NCI-H748 treated with DMSO at 0.1 percent for 48 hours (cell line): ENCODE data around the gene PHLDB2.

Source experiments
- DNase-seq: peaks from one replicate; lab custom pipeline; 2025; lab: John Stamatoyannopoulos, UW

The PHLDB2 gene

GRCh38 chr3:111999484-112000324, 140.6 kb downstream of the PHLDB2 start:
- DNase-seq, result no peak

GRCh38 chr3:112000367-112000771, 141.3 kb downstream of the PHLDB2 start:
- DNase-seq, result no peak

- peak; percentile 36 for DNase-seq
Measured at GRCh38 chr3:112000966-112001365, 141.9 kb downstream of the PHLDB2 start.

GRCh38 chr3:112001526-112001925, 142.5 kb downstream of the PHLDB2 start:
- no peak for DNase-seq

- no peak for DNase-seq
Measured at GRCh38 chr3:112002096-112002971, 143.3 kb downstream of the PHLDB2 start.

- no peak for DNase-seq
Measured at GRCh38 chr3:112003321-112004080, 144.4 kb downstream of the PHLDB2 start.

GRCh38 chr3:112004187-112004586, 145.1 kb downstream of the PHLDB2 start:
- DNase-seq, result no peak

GRCh38 chr3:112004669-112005068, 145.6 kb downstream of the PHLDB2 start:
- DNase-seq, result no peak

GRCh38 chr3:112005091-112005672, 146.1 kb downstream of the PHLDB2 start:
- no peak for DNase-seq

GRCh38 chr3:112007633-112008032, 148.6 kb downstream of the PHLDB2 start:
- no peak for DNase-seq

GRCh38 chr3:112009670-112010069, 150.6 kb downstream of the PHLDB2 start:
- DNase-seq, result no peak

- DNase-seq, result no peak
Measured at GRCh38 chr3:112010636-112011035, 151.6 kb downstream of the PHLDB2 start.

GRCh38 chr3:112011376-112011940, 152.4 kb downstream of the PHLDB2 start:
- no peak for DNase-seq

- DNase-seq, result no peak
Measured at GRCh38 chr3:112012205-112012992, 153.3 kb downstream of the PHLDB2 start.

GRCh38 chr3:112013058-112013783, 154.2 kb downstream of the PHLDB2 start:
- no peak for DNase-seq

GRCh38 chr3:112013784-112014143, 154.7 kb downstream of the PHLDB2 start:
- no peak for DNase-seq

GRCh38 chr3:112017091-112017490, 158.0 kb downstream of the PHLDB2 start:
- DNase-seq, result no peak

- no peak for DNase-seq
Measured at GRCh38 chr3:112018712-112019111, 159.6 kb downstream of the PHLDB2 start.

- no peak for DNase-seq
Measured at GRCh38 chr3:112019716-112020115, 160.7 kb downstream of the PHLDB2 start.

- DNase-seq, result no peak
Measured at GRCh38 chr3:112020674-112021085, 161.6 kb downstream of the PHLDB2 start.
